Measurements from ENCODE around the gene PLSCR1. TPM values are rescaled to one million over a fixed set of nuclear protein-coding genes. Genes with fewer than 3 reads are reported as not detected.
"Not testable (repeated sequence)": the region's sequence is repeated elsewhere in the genome, so short reads cannot be mapped to it uniquely, and the experiment has no call there.

Gene PLSCR1
- total RNA-seq, 6 experiments from 2014 or later: 10.5 to 18.7 (median 15.5) TPM

- H3K27me3 Mint-ChIP-seq (ENCODE audit: insufficient read depth): peaks cover 12% of the 10 kb centered on the region
- H3K9me3 Mint-ChIP-seq: no peaks in the 10 kb centered on the region; the same call in 1 of the 2 replicates
- H3K4me3 Mint-ChIP-seq: no peak overlapping the region
- no peak for DNase-seq
- no peak overlapping the region for H3K27ac Mint-ChIP-seq
- no peaks in the 10 kb centered on the region for H3K4me1 Mint-ChIP-seq (ENCODE audit: low read depth)
- H3K36me3 Mint-ChIP-seq (ENCODE audit: low read depth): peaks cover 6% of the 10 kb centered on the region; the same call in 1 of the 2 replicates
- TF ChIP-seq, protein P1, sequence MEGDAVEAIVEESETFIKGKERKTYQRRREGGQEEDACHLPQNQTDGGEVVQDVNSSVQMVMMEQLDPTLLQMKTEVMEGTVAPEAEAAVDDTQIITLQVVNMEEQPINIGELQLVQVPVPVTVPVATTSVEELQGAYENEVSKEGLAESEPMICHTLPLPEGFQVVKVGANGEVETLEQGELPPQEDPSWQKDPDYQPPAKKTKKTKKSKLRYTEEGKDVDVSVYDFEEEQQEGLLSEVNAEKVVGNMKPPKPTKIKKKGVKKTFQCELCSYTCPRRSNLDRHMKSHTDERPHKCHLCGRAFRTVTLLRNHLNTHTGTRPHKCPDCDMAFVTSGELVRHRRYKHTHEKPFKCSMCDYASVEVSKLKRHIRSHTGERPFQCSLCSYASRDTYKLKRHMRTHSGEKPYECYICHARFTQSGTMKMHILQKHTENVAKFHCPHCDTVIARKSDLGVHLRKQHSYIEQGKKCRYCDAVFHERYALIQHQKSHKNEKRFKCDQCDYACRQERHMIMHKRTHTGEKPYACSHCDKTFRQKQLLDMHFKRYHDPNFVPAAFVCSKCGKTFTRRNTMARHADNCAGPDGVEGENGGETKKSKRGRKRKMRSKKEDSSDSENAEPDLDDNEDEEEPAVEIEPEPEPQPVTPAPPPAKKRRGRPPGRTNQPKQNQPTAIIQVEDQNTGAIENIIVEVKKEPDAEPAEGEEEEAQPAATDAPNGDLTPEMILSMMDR (IDR thresholded peaks at IDR 0.05): no peak
Measured at GRCh38 chr3:146476094-146476740, 68.2 kb downstream of the PLSCR1 start.

GRCh38 chr3:146474976-146475375 is 69.4 kb downstream of the PLSCR1 start:
- H3K4me3 Mint-ChIP-seq; DNase-seq; H3K36me3 Mint-ChIP-seq (ENCODE audit: low read depth); H3K9me3 Mint-ChIP-seq; H3K4me1 Mint-ChIP-seq (ENCODE audit: low read depth); H3K27ac Mint-ChIP-seq; H3K27me3 Mint-ChIP-seq (ENCODE audit: insufficient read depth): not testable (repeated sequence)

DNA sequence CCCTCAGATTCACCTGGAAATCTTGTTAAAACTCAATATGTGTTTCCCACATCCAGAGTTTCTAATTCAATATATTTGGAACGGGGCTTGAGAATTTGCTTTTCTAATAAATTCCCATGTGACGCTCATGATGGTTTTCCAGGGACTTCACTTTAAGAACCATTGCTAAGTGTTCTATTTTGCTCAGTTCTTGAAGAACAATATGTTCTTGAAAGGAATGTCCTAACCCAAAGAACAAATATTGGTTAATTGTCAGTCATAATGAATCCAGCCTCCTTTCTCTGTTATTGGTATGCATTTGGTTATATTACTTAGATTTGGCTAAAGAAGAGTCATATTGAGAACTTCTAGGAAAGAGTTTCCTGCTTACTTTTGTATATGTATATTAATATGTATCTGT is 70.7 kb downstream of the PLSCR1 start:
- TF ChIP-seq, protein P1 (IDR thresholded peaks at IDR 0.05): no peak
- H3K27me3 Mint-ChIP-seq (ENCODE audit: insufficient read depth): peaks cover 4% of the 10 kb centered on the region
- no peak overlapping the region for H3K4me3 Mint-ChIP-seq
- H3K36me3 Mint-ChIP-seq (ENCODE audit: low read depth): no peaks in the 10 kb centered on the region
- H3K4me1 Mint-ChIP-seq (ENCODE audit: low read depth): peaks cover 2% of the 10 kb centered on the region
- no peak overlapping the region for H3K27ac Mint-ChIP-seq
- H3K9me3 Mint-ChIP-seq: no peaks in the 10 kb centered on the region
- no peak for DNase-seq

DNA sequence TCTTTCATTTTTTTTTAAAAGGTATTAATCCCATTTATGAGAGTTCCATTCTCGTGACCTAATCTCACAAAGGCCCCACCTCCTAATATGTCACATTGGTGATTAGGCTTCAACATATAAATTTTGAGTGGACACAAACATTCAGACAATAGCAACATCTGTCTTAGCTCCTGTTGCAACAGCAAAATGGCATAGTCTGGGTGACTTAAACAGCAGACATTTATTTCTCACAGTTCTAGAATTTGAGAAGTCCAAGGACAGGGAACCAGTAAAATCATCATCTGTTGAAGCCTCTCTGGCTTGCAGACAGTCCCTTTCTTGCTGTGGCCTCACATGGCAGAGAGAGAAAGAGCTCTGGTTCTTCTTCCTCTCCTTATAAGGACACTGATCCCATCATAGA is 71.8 kb downstream of the PLSCR1 start:
- TF ChIP-seq, protein P1 (IDR thresholded peaks at IDR 0.05): no peak
- no peak overlapping the region for H3K27ac Mint-ChIP-seq
- DNase-seq: no peak
- H3K36me3 Mint-ChIP-seq (ENCODE audit: low read depth): no peaks in the 10 kb centered on the region
- no peaks in the 10 kb centered on the region for H3K9me3 Mint-ChIP-seq
- no peak overlapping the region for H3K4me3 Mint-ChIP-seq
- peaks cover 4% of the 10 kb centered on the region for H3K27me3 Mint-ChIP-seq (ENCODE audit: insufficient read depth)
- H3K4me1 Mint-ChIP-seq (ENCODE audit: low read depth): peaks cover 13% of the 10 kb centered on the region

DNA sequence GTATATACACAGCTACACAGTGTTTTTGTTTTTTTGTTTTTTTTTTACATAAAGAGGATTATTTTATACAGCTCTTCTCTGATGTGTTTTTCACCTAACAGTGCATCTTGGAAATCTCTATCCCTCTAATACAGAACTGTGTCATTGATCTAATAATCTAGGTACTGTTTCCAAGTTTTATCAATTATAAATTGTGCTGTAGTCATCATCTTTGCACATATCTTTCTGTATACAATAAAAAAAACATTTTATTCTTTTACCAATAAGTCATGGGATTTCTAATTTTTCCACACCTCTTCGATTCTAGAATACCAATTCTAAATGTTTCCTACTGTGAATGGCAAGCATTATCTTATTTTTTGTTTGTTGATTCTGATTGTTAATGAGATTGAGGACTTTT is 73.4 kb downstream of the PLSCR1 start:
- Mint-ChIP-seq H3K27me3 (ENCODE audit: insufficient read depth) (peaks cover 4% of the 10 kb centered on the region; the same call in 1 of the 2 replicates), H3K36me3 (ENCODE audit: low read depth) (no peaks in the 10 kb centered on the region), H3K4me3 (no peak overlapping the region), H3K9me3 (no peaks in the 10 kb centered on the region), H3K4me1 (ENCODE audit: low read depth) (peaks cover 27% of the 10 kb centered on the region), H3K27ac (no peak overlapping the region)
- no peak for DNase-seq
- TF ChIP-seq, protein P1 (IDR thresholded peaks at IDR 0.05): no peak

- no peak overlapping the region for H3K27ac Mint-ChIP-seq
- TF ChIP-seq, protein P1 (IDR thresholded peaks at IDR 0.05): no peak
- H3K36me3 Mint-ChIP-seq (ENCODE audit: low read depth): no peaks in the 10 kb centered on the region
- H3K4me3 Mint-ChIP-seq: no peak overlapping the region
- H3K9me3 Mint-ChIP-seq: no peaks in the 10 kb centered on the region
- no peak for DNase-seq
- H3K27me3 Mint-ChIP-seq (ENCODE audit: insufficient read depth): peaks cover 4% of the 10 kb centered on the region; the same call in 1 of the 2 replicates
- H3K4me1 Mint-ChIP-seq (ENCODE audit: low read depth): peaks cover 32% of the 10 kb centered on the region
Measured at GRCh38 chr3:146470425-146470990, 73.9 kb downstream of the PLSCR1 start.
